Measurements from ENCODE around the gene ABCG4.

GRCh38 chr11:119101759-119102423, 47.0 kb upstream of the ABCG4 start, which contains the start of gene DPAGT1:
- TF ChIP-seq CTCF (conservative IDR thresholded peaks at IDR 0.05; ENCODE audit: low read depth in 2 of 2) (no peak), EZH2 (IDR thresholded peaks at IDR 0.05; ENCODE audit: low read depth, unreplicated experiment) (no peak), EZH2phosphoT487 (IDR thresholded peaks at IDR 0.05; ENCODE audit: unreplicated experiment) (no peak), POLR2AphosphoS5 (IDR thresholded peaks at IDR 0.05; ENCODE audit: low read depth) (no peak), REST (IDR thresholded peaks at IDR 0.05; ENCODE audit: unreplicated experiment) (peak; percentile 12), JUNB (IDR thresholded peaks at IDR 0.05; ENCODE audit: unreplicated experiment) (no peak), STAT1 (IDR thresholded peaks at IDR 0.05; ENCODE audit: unreplicated experiment) (no peak), ZNF331 (CRISPR knock-in tag; IDR thresholded peaks at IDR 0.05; ENCODE audit: low read depth) (no peak), CREB1 (CRISPR knock-in tag; IDR thresholded peaks at IDR 0.05; ENCODE audit: low read depth) (peak; percentile 83), ZNF114 (CRISPR knock-in tag; IDR thresholded peaks at IDR 0.05) (0 out of 2 replicates have a peak, but pooled peaks have one; percentile 33), NANOG (IDR thresholded peaks at IDR 0.05; ENCODE audit: borderline replicate concordance) (no peak)

Measured in GM23338 (cell line).